GM12878 (cell line): ENCODE data around the gene ATOSA. TPM values are rescaled to one million over a fixed set of nuclear protein-coding genes. Genes with fewer than 3 reads are reported as not detected.

Experiments used
- ATAC-seq: fragments of 200-7000 bp; cut with Tn5 transposase; 3 replicates; pipeline ENCODE4 v1.9.1; 2020; ENCODE audit warnings: mild to moderate bottlenecking, moderate library complexity
- BruUV-seq: library from RNA; stranded (reverse); fragments of 400-500 nt; replicated peaks from 2 replicates; lab custom pipeline; 2021; lab: Mats Ljungman, UMichigan
- CTCF ChIA-PET: fragments of 300-600 bp; sonication (Branson Sonifier 250); formaldehyde crosslinking; extraction: SDS; loops from one replicate; lab custom pipeline; 2021; ENCODE audit warnings: inconsistent platforms; lab: Yijun Ruan, JAX
- POLR2A ChIA-PET: fragments of 350-600 bp; formaldehyde crosslinking; extraction: SDS; loops from one replicate; lab custom pipeline; 2021; ENCODE audit warnings: inconsistent platforms; lab: Charles Lee
- RAD21 ChIA-PET: fragments of 300-600 bp; sonication (Branson Sonifier 250); formaldehyde crosslinking; loops from one replicate; lab custom pipeline; 2023; ENCODE audit warnings: antibody characterized with exemption; ENCODE audit not compliant: unreplicated experiment; lab: Charles Lee
- SMC1A ChIA-PET: fragments of 300-600 bp; sonication (Branson Sonifier 250); formaldehyde crosslinking; loops from one replicate; lab custom pipeline; 2023; ENCODE audit not compliant: unreplicated experiment, uncharacterized antibody; lab: Charles Lee
- DNase-seq: peaks from one replicate; pipeline ENCODE4 v3.0.0-alpha.2; 2011; ENCODE audit warnings: low read depth, low spot score
- FAIRE-seq: peaks from 3 replicates; lab custom pipeline; 2011; peaks lifted over from hg19 to GRCh38; lab: Jason Lieb, UNC
- H2AFZ ChIP-seq: 2 replicates; pipeline ENCODE4 v1.6.0; 2011; ENCODE audit warnings: low read depth, low read length, control low read depth; ENCODE audit not compliant: control insufficient read depth
- H3K27ac ChIP-seq: 2 replicates; pipeline ENCODE4 v1.5.1; 2011; ENCODE audit warnings: control low read depth; ENCODE audit not compliant: control insufficient read depth, insufficient read depth
- H3K27me3 ChIP-seq, 2 experiments: replicated peaks in 1 of 2; 2 replicates each; pipeline versions ENCODE4 v1.6.0 to v1.6.1; 2011; ENCODE audit warnings: low read length in 1 of 2; ENCODE audit not compliant: control insufficient read depth in 2 of 2, insufficient read depth in 2 of 2
- H3K36me3 ChIP-seq, 2 experiments: 2 replicates each; pipeline ENCODE4 v1.5.1; 2011; ENCODE audit warnings: low read length in 1 of 2; ENCODE audit not compliant: control insufficient read depth in 2 of 2, insufficient read depth in 2 of 2
- H3K4me1 ChIP-seq: 2 replicates; pipeline ENCODE4 v1.6.1; 2011; ENCODE audit warnings: mild to moderate bottlenecking, low read length, moderate library complexity, mixed read lengths; ENCODE audit not compliant: control insufficient read depth, insufficient read depth
- H3K4me2 ChIP-seq: 2 replicates; pipeline ENCODE4 v1.6.0; 2011; ENCODE audit warnings: control low read depth; ENCODE audit not compliant: control insufficient read depth, insufficient read depth
- H3K4me3 ChIP-seq: fragments of 200-600 bp; sonication (generic); 2 replicates; pipeline ENCODE4 v1.5.1; 2016
- H3K79me2 ChIP-seq: 2 replicates; pipeline ENCODE4 v1.6.0; 2011; ENCODE audit warnings: low read length; ENCODE audit not compliant: control insufficient read depth, insufficient read depth
- H3K9ac ChIP-seq: 2 replicates; pipeline ENCODE4 v1.8.0; 2011; ENCODE audit warnings: low read length, control low read depth, mixed read lengths; ENCODE audit not compliant: control insufficient read depth, insufficient read depth
- H3K9me3 ChIP-seq: replicated peaks from 3 replicates; pipeline ENCODE4 v1.5.1; 2011; ENCODE audit warnings: mild to moderate bottlenecking, low read length; ENCODE audit not compliant: control insufficient read depth, insufficient read depth
- H4K20me1 ChIP-seq: 2 replicates; pipeline ENCODE4 v1.6.0; 2011; ENCODE audit not compliant: control insufficient read depth, insufficient read depth
- BCL11A ChIP-seq: IDR thresholded peaks from 2 replicates; pipeline ENCODE4 v1.6.1; 2011; ENCODE audit warnings: low read depth, low read length
- CEBPZ ChIP-seq: fragments of 150-350 bp; IDR thresholded peaks from 2 replicates; pipeline ENCODE4 v1.6.1; 2016; ENCODE audit warnings: low read depth, low read length
- CREB1 ChIP-seq: IDR thresholded peaks from 2 replicates; pipeline ENCODE4 v1.6.1; 2012; ENCODE audit warnings: low read depth, mild to moderate bottlenecking, inconsistent platforms
- CUX1 ChIP-seq: IDR thresholded peaks from 2 replicates; pipeline ENCODE4 v1.6.1; 2012; ENCODE audit warnings: improper control_type of control experiment, low read depth, low read length; ENCODE audit not compliant: insufficient replicate concordance
- PAX5 ChIP-seq: IDR thresholded peaks from 2 replicates; pipeline ENCODE4 v1.6.1; 2011; ENCODE audit warnings: low read depth, low read length, borderline replicate concordance
- SKIL ChIP-seq: fragments of 450-650 bp; IDR thresholded peaks from 2 replicates; pipeline ENCODE4 v1.6.1; 2017; ENCODE audit warnings: mild to moderate bottlenecking, low read depth, inconsistent platforms; ENCODE audit not compliant: poor library complexity, severe bottlenecking
- SMAD5 ChIP-seq: IDR thresholded peaks from 2 replicates; pipeline ENCODE4 v1.6.1; 2016; ENCODE audit warnings: antibody characterized with exemption, low read depth
- SRF ChIP-seq, 2 experiments: IDR thresholded peaks; 2 replicates each; pipeline ENCODE4 v1.6.1; 2011; ENCODE audit warnings: low read depth in 2 of 2, low read length in 2 of 2, mild to moderate bottlenecking in 1 of 2, moderate library complexity in 1 of 2
- ZNF274 ChIP-seq: IDR thresholded peaks from one replicate; pipeline ENCODE4 v1.8.0; 2011; ENCODE audit not compliant: insufficient read length, insufficient read depth
- WGBS: methylation state at CpG from one replicate; pipeline ENCODE4 v1.1.6; 2016; ENCODE audit warnings: low lambda C conversion rate; ENCODE audit not compliant: insufficient replicate concordance, insufficient coverage; ENCODE audit errors: missing lambda C conversion rate; 5-methylcytosine and 5-hydroxymethylcytosine counted together
- in situ Hi-C: fragments of 300-500 bp; cut with MboI; formaldehyde crosslinking; loops from 9 replicates; pipeline ENCODE4 v1.14.3; 2018; ENCODE audit warnings: mixed read lengths
- intact Hi-C: fragments of 100-400 bp; cut with micrococcal nuclease; formaldehyde crosslinking; loops from one replicate; pipeline ENCODE4 v1.14.2; 2022; ENCODE audit not compliant: unreplicated experiment
- polyA plus RNA-seq, 11 experiments: library from polyadenylated mRNA; depleted of rRNA in 4 of 11; unstranded in 6 of 11; stranded (reverse) in 5 of 11; fragments of >200 nt; fragmentation: Nextera tagmentation in 4 of 11; fragmentation: Illumina TruSeq in 1 of 11; extraction: Ambion mirVana in 4 of 11; extraction: Trizol in 1 of 11; gene quantifications; 1 replicate in 1 of 11; 2 replicates in 10 of 11; pipeline versions ENCODE4 v1.2.1 to v1.2.3, GENCODE V29; 2011 to 2016; ENCODE audit warnings: inconsistent platforms in 2 of 11, missing spikeins in 2 of 11, low read depth in 1 of 11
- total RNA-seq, 4 experiments: library from RNA; depleted of rRNA in 3 of 4; stranded (reverse); fragments of >200 nt in 3 of 4; fragmentation: Illumina TruSeq in 1 of 4; extraction: Trizol in 1 of 4; gene quantifications; 2 replicates each; pipeline versions ENCODE4 v1.2.1 to v1.2.3, GENCODE V29; 2013 to 2021

ATOSA gene
- total and polyA plus RNA-seq, 10 of the 15 experiments (the other 5 are each of a cell fraction or from before 2014, with no cell fraction given), result 6.8 to 24.3 (median 14.6) TPM

- TF ChIP-seq CEBPZ (no peak), SKIL (no peak), CREB1 (no peak), SRF (IDR thresholded peaks at IDR 0.05; ENCODE audit: low read depth in 2 of 2, low read length in 2 of 2) (no peak), BCL11A (no peak)
These were observed 5.9 kb downstream of the ATOSA start (continued) for GRCh38 chr15:52673312-52673711.

- no peaks in the 10 kb centered on the region for H3K27me3 ChIP-seq
- CTCF ChIA-PET, result no interaction called here
- H3K9ac ChIP-seq, result no peak overlapping the region
- H3K79me2 ChIP-seq, result peaks cover 21% of the 10 kb centered on the region
- POLR2A ChIA-PET, result no interaction called here
- no peak for DNase-seq
- H3K4me3 ChIP-seq, result no peak overlapping the region
- WGBS, result 96% methylated on average over 1 of the region's 1 CpG
- no peaks in the 10 kb centered on the region for H4K20me1 ChIP-seq
- no peak overlapping the region for H3K27ac ChIP-seq
- H3K4me1 ChIP-seq, result peaks cover 16% of the 10 kb centered on the region
- no peak for FAIRE-seq
- SMC1A ChIA-PET, result interaction anchor here (0.7 to 2.4 kb wide), 6 partner anchors 16 to 117 kb away, joined by 3 to 6 read pairs (median 3); no protein-coding TSS in a partner anchor
- no peak overlapping the region for H3K4me2 ChIP-seq
- RAD21 ChIA-PET, result interaction anchor here (1.0 kb wide), 1 partner anchor 10 kb away, joined by 4 read pairs; no protein-coding TSS in a partner anchor
- in situ Hi-C loops (no loop called here), intact Hi-C loops (loop anchor here (10.0 kb wide), 1 partner anchor 208 kb away; no protein-coding TSS in a partner anchor)
- H3K9me3 ChIP-seq, result no peaks in the 10 kb centered on the region; the same call in 2 of the 3 replicates
- no TSS peak for BruUV-seq
- H2AFZ ChIP-seq, result no peak overlapping the region
- no peak for ATAC-seq
- peaks cover 0 to 11% of the 10 kb centered on the region in 2 experiments; a peak in 3 of 4 replicates for H3K36me3 ChIP-seq
- no peak for TF ChIP-seq CUX1
- TF ChIP-seq ZNF274, result no peak
- no peak for TF ChIP-seq SMAD5
- TF ChIP-seq PAX5, result no peak
These were observed 6.5 kb downstream of the ATOSA start for GRCh38 chr15:52672661-52673060.
